ENCODE measurements around the gene RNF157. TPM values are rescaled to one million over a fixed set of nuclear protein-coding genes. Genes with fewer than 3 reads are reported as not detected.
A peak's percentile ranks its signal among the peaks of the same experiment; 100 is the strongest.
"Not testable (repeated sequence)": the region's sequence is repeated elsewhere in the genome, so short reads cannot be mapped to it uniquely, and the experiment has no call there.

The RNF157 gene
- polyA plus RNA-seq, 1 experiment = 1.6 TPM

DNA sequence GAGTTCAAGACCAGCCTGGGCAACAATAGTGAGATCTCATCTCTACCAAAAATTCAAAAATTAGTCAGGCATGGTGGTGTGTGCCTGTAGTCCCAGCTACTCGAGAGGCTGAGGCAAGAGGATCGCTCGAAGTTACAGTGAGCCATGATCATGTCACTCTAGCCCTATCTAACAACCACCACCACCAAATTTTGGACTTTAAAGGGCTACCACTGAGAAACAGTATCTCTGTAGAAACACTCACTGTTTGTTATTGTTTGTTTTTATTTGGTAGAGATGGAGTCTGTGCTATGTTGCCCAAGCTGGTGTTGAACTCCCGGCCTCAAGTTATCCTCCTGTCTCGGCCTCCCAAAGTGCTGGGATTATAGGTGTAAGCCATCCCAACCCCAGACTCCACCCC, 23.6 kb upstream of the RNF157 start:
- DNase-seq (ENCODE audit: low read depth, low spot score) = no peak
- ChIA-PET POLR2A (interaction anchor here (1.8 kb wide), 1 partner anchor 23 kb away, joined by 8 read pairs; no protein-coding TSS in a partner anchor), CTCF (interaction anchor here (0.8 to 1.3 kb wide), 2 partner anchors 16 to 142 kb away, joined by 3 read pairs; no protein-coding TSS in a partner anchor)
- Histone ChIP-seq H3K27me3 (ENCODE audit: control insufficient read depth, insufficient read depth, low read length) (no peaks in the 10 kb centered on the region), H3K27ac (ENCODE audit: low read depth, low read length) (peak overlapping the region; percentile 59), H3K4me3 (ENCODE audit: low read depth, low read length) (no peak overlapping the region), H3K9me3 (ENCODE audit: control insufficient read depth, insufficient read depth, low read length) (no peaks in the 10 kb centered on the region)
- TF ChIP-seq, protein P1, sequence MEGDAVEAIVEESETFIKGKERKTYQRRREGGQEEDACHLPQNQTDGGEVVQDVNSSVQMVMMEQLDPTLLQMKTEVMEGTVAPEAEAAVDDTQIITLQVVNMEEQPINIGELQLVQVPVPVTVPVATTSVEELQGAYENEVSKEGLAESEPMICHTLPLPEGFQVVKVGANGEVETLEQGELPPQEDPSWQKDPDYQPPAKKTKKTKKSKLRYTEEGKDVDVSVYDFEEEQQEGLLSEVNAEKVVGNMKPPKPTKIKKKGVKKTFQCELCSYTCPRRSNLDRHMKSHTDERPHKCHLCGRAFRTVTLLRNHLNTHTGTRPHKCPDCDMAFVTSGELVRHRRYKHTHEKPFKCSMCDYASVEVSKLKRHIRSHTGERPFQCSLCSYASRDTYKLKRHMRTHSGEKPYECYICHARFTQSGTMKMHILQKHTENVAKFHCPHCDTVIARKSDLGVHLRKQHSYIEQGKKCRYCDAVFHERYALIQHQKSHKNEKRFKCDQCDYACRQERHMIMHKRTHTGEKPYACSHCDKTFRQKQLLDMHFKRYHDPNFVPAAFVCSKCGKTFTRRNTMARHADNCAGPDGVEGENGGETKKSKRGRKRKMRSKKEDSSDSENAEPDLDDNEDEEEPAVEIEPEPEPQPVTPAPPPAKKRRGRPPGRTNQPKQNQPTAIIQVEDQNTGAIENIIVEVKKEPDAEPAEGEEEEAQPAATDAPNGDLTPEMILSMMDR (IDR thresholded peaks at IDR 0.05; ENCODE audit: low read depth, low read length) = no peak

DNA sequence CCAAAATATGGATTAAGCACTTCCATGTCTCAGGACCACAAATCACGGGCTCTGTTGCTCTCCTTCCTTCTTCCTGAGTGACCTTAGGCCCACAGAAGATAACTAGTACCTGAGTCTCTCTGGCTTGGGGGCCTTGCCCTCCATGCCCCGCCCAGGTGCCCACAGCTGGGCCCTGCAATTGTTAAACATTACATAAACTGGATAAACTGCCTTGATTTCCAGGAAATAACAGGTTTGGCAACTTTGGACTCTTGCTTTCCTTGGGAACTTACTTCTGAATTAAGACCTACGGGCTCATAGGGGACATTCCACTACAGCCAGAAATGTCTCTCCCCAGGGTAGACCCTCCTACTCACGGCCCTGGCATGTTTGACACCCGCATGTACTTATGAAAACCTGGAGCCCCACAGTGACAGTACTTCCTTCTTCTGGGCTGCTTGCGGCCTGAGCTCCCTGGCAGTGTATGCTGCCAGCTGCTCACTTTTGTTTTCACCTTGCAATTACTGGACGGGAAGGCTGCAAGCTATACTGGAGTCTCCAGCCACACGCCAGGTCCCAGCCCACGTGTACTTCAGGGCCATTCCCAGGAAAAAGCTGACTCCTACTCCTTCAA, 22.5 kb upstream of the RNF157 start:
- H3K4me3 ChIP-seq (ENCODE audit: low read depth, low read length) = no peak overlapping the region
- H3K27ac ChIP-seq (ENCODE audit: low read depth, low read length) = no peak overlapping the region
- ChIA-PET POLR2A (interaction anchor here (0.6 kb wide), 2 partner anchors 30 to 139 kb away, joined by 3 to 10 read pairs; no protein-coding TSS in a partner anchor), CTCF (interaction anchor here (1.5 kb wide), 1 partner anchor 17 kb away, joined by 4 read pairs; no protein-coding TSS in a partner anchor)
- DNase-seq (ENCODE audit: low read depth, low spot score) = no peak
- H3K27me3 ChIP-seq (ENCODE audit: control insufficient read depth, insufficient read depth, low read length) = no peaks in the 10 kb centered on the region
- TF ChIP-seq, protein P1 (IDR thresholded peaks at IDR 0.05; ENCODE audit: low read depth, low read length) = no peak
- no peaks in the 10 kb centered on the region for H3K9me3 ChIP-seq (ENCODE audit: control insufficient read depth, insufficient read depth, low read length)

GRCh38 chr17:76261421-76262215, 21.3 kb upstream of the RNF157 start:
- CTCF ChIA-PET = interaction anchor here (0.5 to 1.5 kb wide), 3 partner anchors 18 to 240 kb away, joined by 3 to 9 read pairs (median 4); no protein-coding TSS in a partner anchor
- no peak for DNase-seq (ENCODE audit: low read depth, low spot score)
- H3K4me3 ChIP-seq (ENCODE audit: low read depth, low read length) = no peak overlapping the region
- no peaks in the 10 kb centered on the region for H3K27me3 ChIP-seq (ENCODE audit: control insufficient read depth, insufficient read depth, low read length)
- no peak overlapping the region for H3K27ac ChIP-seq (ENCODE audit: low read depth, low read length)
- POLR2A ChIA-PET = no interaction called here
- TF ChIP-seq, protein P1 (IDR thresholded peaks at IDR 0.05; ENCODE audit: low read depth, low read length) = no peak
- no peaks in the 10 kb centered on the region for H3K9me3 ChIP-seq (ENCODE audit: control insufficient read depth, insufficient read depth, low read length)

GRCh38 chr17:76260669-76261068, 20.4 kb upstream of the RNF157 start:
- CTCF ChIA-PET = interaction anchor here (0.7 kb wide), 1 partner anchor 79 kb away, joined by 3 read pairs; no protein-coding TSS in a partner anchor
- Histone ChIP-seq H3K27ac (ENCODE audit: low read depth, low read length) (no peak overlapping the region), H3K27me3 (ENCODE audit: control insufficient read depth, insufficient read depth, low read length) (no peaks in the 10 kb centered on the region), H3K4me3 (ENCODE audit: low read depth, low read length) (no peak overlapping the region), H3K9me3 (ENCODE audit: control insufficient read depth, insufficient read depth, low read length) (no peaks in the 10 kb centered on the region)
- no peak for DNase-seq (ENCODE audit: low read depth, low spot score)
- TF ChIP-seq, protein P1 (IDR thresholded peaks at IDR 0.05; ENCODE audit: low read depth, low read length) = no peak
- POLR2A ChIA-PET = no interaction called here

GRCh38 chr17:76260220-76260619, 19.9 kb upstream of the RNF157 start:
- Histone ChIP-seq H3K27ac (ENCODE audit: low read depth, low read length) (no peak overlapping the region), H3K9me3 (ENCODE audit: control insufficient read depth, insufficient read depth, low read length) (no peaks in the 10 kb centered on the region), H3K4me3 (ENCODE audit: low read depth, low read length) (no peak overlapping the region), H3K27me3 (ENCODE audit: control insufficient read depth, insufficient read depth, low read length) (no peaks in the 10 kb centered on the region)
- POLR2A ChIA-PET = no interaction called here
- DNase-seq (ENCODE audit: low read depth, low spot score) = no peak
- CTCF ChIA-PET = no interaction called here
- TF ChIP-seq, protein P1 (IDR thresholded peaks at IDR 0.05; ENCODE audit: low read depth, low read length) = no peak

GRCh38 chr17:76256430-76257050, 16.2 kb upstream of the RNF157 start:
- POLR2A ChIA-PET; H3K4me3 ChIP-seq (ENCODE audit: low read depth, low read length); H3K9me3 ChIP-seq (ENCODE audit: control insufficient read depth, insufficient read depth, low read length); H3K27me3 ChIP-seq (ENCODE audit: control insufficient read depth, insufficient read depth, low read length); H3K27ac ChIP-seq (ENCODE audit: low read depth, low read length); DNase-seq (ENCODE audit: low read depth, low spot score): not testable (repeated sequence)
- CTCF ChIA-PET = interaction anchor here (0.7 to 0.9 kb wide), 2 partner anchors 75 to 135 kb away, joined by 3 to 5 read pairs; no protein-coding TSS in a partner anchor
